ENCODE data around the gene JAG2. TPM values are rescaled to one million over a fixed set of nuclear protein-coding genes. Genes with fewer than 3 reads are reported as not detected.

The JAG2 gene
- total and polyA plus RNA-seq, 2 donors from 2014 or later: 6.3 to 26.1 TPM

GRCh38 chr14:105163040-105163742 is 5.4 kb downstream of the JAG2 start:
- Histone ChIP-seq H3K36me3 (ENCODE audit: control insufficient read depth in 2 of 3, insufficient read depth in 3 of 3, low read length in 3 of 3) (no peaks in the 10 kb centered on the region), H3K27ac (ENCODE audit: low read depth in 2 of 2, low read length in 2 of 2) (no peak overlapping the region), H3K4me3 (ENCODE audit: low read length in 3 of 3) (no peak overlapping the region), H3K9me3 (ENCODE audit: control insufficient read depth in 2 of 3, insufficient read depth in 1 of 3, low read length in 3 of 3) (no peaks in the 10 kb centered on the region), H3K4me1 (ENCODE audit: control insufficient read depth in 2 of 3, insufficient read depth in 2 of 3, low read depth in 1 of 3, low read length in 3 of 3) (peaks cover 0 to 8% (median 0%) of the 10 kb centered on the region in 3 donors), H3K27me3 (ENCODE audit: control insufficient read depth, insufficient read depth, low read length) (no peaks in the 10 kb centered on the region), H3K9ac (ENCODE audit: low read length in 3 of 3) (no peak overlapping the region)
- intact Hi-C loops (cut with DNase I): no loop called here
- FAIRE-seq (no peak), DNase-seq (peak in 2 of 5 donors; percentile 37 to 40)
- TF ChIP-seq, protein P1, sequence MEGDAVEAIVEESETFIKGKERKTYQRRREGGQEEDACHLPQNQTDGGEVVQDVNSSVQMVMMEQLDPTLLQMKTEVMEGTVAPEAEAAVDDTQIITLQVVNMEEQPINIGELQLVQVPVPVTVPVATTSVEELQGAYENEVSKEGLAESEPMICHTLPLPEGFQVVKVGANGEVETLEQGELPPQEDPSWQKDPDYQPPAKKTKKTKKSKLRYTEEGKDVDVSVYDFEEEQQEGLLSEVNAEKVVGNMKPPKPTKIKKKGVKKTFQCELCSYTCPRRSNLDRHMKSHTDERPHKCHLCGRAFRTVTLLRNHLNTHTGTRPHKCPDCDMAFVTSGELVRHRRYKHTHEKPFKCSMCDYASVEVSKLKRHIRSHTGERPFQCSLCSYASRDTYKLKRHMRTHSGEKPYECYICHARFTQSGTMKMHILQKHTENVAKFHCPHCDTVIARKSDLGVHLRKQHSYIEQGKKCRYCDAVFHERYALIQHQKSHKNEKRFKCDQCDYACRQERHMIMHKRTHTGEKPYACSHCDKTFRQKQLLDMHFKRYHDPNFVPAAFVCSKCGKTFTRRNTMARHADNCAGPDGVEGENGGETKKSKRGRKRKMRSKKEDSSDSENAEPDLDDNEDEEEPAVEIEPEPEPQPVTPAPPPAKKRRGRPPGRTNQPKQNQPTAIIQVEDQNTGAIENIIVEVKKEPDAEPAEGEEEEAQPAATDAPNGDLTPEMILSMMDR (IDR thresholded peaks at IDR 0.05; ENCODE audit: borderline replicate concordance, extremely low read depth, insufficient read depth): no peak

GRCh38 chr14:105162669-105162979 is 6.0 kb downstream of the JAG2 start:
- Histone ChIP-seq H3K36me3 (ENCODE audit: control insufficient read depth in 2 of 3, insufficient read depth in 3 of 3, low read length in 3 of 3) (no peaks in the 10 kb centered on the region), H3K4me3 (ENCODE audit: low read length in 3 of 3) (no peak overlapping the region), H3K27me3 (ENCODE audit: control insufficient read depth, insufficient read depth, low read length) (no peaks in the 10 kb centered on the region), H3K4me1 (ENCODE audit: control insufficient read depth in 2 of 3, insufficient read depth in 2 of 3, low read depth in 1 of 3, low read length in 3 of 3) (peaks cover 0 to 5% (median 0%) of the 10 kb centered on the region in 3 donors), H3K9me3 (ENCODE audit: control insufficient read depth in 2 of 3, insufficient read depth in 1 of 3, low read length in 3 of 3) (no peaks in the 10 kb centered on the region), H3K9ac (ENCODE audit: low read length in 3 of 3) (no peak overlapping the region), H3K27ac (ENCODE audit: low read depth in 2 of 2, low read length in 2 of 2) (no peak overlapping the region)
- intact Hi-C loops (cut with DNase I): no loop called here
- TF ChIP-seq, protein P1 (IDR thresholded peaks at IDR 0.05; ENCODE audit: borderline replicate concordance, extremely low read depth, insufficient read depth): no peak
- DNase-seq: no peak
- no peak for FAIRE-seq

DNA sequence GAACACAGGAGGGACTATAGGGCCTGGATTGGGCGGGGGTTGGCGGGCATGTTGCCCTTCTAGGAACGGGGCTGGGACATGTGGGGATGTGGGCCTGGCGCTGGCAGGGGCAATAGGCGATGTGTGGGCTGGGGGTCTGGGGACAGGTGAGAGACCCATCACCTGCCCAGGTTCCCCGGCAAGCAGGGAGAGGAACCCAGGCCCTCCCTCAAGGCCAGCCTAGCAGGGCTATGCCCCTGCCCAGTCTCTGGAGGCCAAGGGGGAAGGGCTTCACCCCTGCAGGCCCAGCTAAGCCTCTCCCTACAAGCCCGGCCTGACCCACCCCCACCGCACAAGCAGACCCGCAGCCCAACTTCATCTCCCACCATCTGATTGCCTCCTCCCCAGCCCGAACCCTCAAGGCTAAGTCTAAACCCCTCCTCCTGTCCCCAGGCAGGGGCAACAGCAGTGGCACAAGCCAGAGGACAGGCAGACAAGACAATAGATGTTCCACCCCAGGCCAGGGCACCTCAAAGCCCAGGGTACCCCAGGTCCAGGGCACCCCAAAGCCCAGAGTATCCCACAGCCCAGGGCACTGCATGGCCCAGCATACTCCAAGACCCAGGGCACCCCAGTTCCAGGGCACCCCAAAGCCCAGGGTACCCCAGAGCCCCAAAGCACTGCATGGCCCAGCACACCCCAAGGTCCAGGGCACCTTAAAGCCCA is 6.5 kb downstream of the JAG2 start:
- Histone ChIP-seq H3K4me1 (ENCODE audit: control insufficient read depth in 2 of 3, insufficient read depth in 2 of 3, low read depth in 1 of 3, low read length in 3 of 3) (peaks cover 0 to 4% (median 0%) of the 10 kb centered on the region in 3 donors), H3K36me3 (ENCODE audit: control insufficient read depth in 2 of 3, insufficient read depth in 3 of 3, low read length in 3 of 3) (no peaks in the 10 kb centered on the region), H3K27ac (ENCODE audit: low read depth in 2 of 2, low read length in 2 of 2) (no peak overlapping the region), H3K9ac (ENCODE audit: low read length in 3 of 3) (no peak overlapping the region), H3K9me3 (ENCODE audit: control insufficient read depth in 2 of 3, insufficient read depth in 1 of 3, low read length in 3 of 3) (no peaks in the 10 kb centered on the region), H3K27me3 (ENCODE audit: control insufficient read depth, insufficient read depth, low read length) (no peaks in the 10 kb centered on the region), H3K4me3 (ENCODE audit: low read length in 3 of 3) (no peak overlapping the region)
- FAIRE-seq (no peak), DNase-seq (peak in 2 of 5 donors; percentile 89)
- intact Hi-C loops (cut with DNase I): no loop called here
- TF ChIP-seq, protein P1 (IDR thresholded peaks at IDR 0.05; ENCODE audit: borderline replicate concordance, extremely low read depth, insufficient read depth): no peak

Data from kidney (tissue), 14 donors.